A673 (cell line): ENCODE results near the gene JAKMIP1. TPM values are rescaled to one million over a fixed set of nuclear protein-coding genes. Genes with fewer than 3 reads are reported as not detected.

Source experiments
- BruUV-seq: library from RNA; stranded (reverse); fragments of 400-500 nt; replicated peaks from 2 replicates; lab custom pipeline; 2021; lab: Mats Ljungman, UMichigan
- CTCF ChIA-PET: fragments of 300-600 bp; sonication (Branson Sonifier 250); formaldehyde crosslinking; loops from one replicate; lab custom pipeline; 2022; ENCODE audit warnings: antibody characterized with exemption; lab: Charles Lee
- POLR2A ChIA-PET: fragments of 300-600 bp; sonication (Branson Sonifier 250); formaldehyde crosslinking; loops from one replicate; lab custom pipeline; 2022; ENCODE audit warnings: antibody characterized with exemption; ENCODE audit not compliant: low non-redundant PET; lab: Charles Lee
- DNase-seq: peaks from one replicate; pipeline ENCODE4 v3.0.0-alpha.2; 2015; ENCODE audit warnings: low spot score
- H3K27ac ChIP-seq: fragments of 200-600 bp; sonication (generic); 2 replicates; pipeline ENCODE4 v1.5.1; 2016; ENCODE audit warnings: mixed run types, low read depth, mild to moderate bottlenecking, mixed read lengths, antibody characterized with exemption, low read length; ENCODE audit not compliant: poor library complexity, severe bottlenecking
- H3K27me3 ChIP-seq: fragments of 200-600 bp; sonication (generic); replicated peaks from 2 replicates; pipeline ENCODE4 v1.6.1; 2017; ENCODE audit warnings: mixed run types, low read depth, mild to moderate bottlenecking, mixed read lengths, antibody characterized with exemption, low read length; ENCODE audit not compliant: insufficient read depth, poor library complexity
- H3K36me3 ChIP-seq: fragments of 200-600 bp; sonication (generic); 2 replicates; pipeline ENCODE4 v1.6.1; 2016; ENCODE audit warnings: mixed run types, mild to moderate bottlenecking, mixed read lengths, antibody characterized with exemption, low read length; ENCODE audit not compliant: insufficient read depth, poor library complexity, severe bottlenecking
- H3K4me1 ChIP-seq: fragments of 200-600 bp; sonication (generic); 2 replicates; pipeline ENCODE4 v1.6.1; 2017; ENCODE audit warnings: mixed run types, mild to moderate bottlenecking, mixed read lengths, antibody characterized with exemption, low read length; ENCODE audit not compliant: insufficient read depth, poor library complexity, severe bottlenecking
- H3K4me3 ChIP-seq: fragments of 200-600 bp; sonication (generic); 2 replicates; pipeline ENCODE4 v1.5.1; 2016; ENCODE audit warnings: low read depth, mixed run types, mild to moderate bottlenecking, mixed read lengths, low read length; ENCODE audit not compliant: poor library complexity, severe bottlenecking
- H3K9me3 ChIP-seq: fragments of 200-600 bp; sonication (generic); 2 replicates; pipeline ENCODE4 v1.6.1; 2016; ENCODE audit warnings: mixed run types, low read depth, mild to moderate bottlenecking, mixed read lengths, antibody characterized with exemption, low read length; ENCODE audit not compliant: poor library complexity, severe bottlenecking
- EZH2 ChIP-seq: fragments of 200-600 bp; sonication (generic); IDR thresholded peaks from 2 replicates; pipeline ENCODE4 v1.6.1; 2017; ENCODE audit warnings: borderline replicate concordance, low read depth, mild to moderate bottlenecking, mixed read lengths, antibody characterized with exemption, low read length; ENCODE audit not compliant: poor library complexity, severe bottlenecking
- intact Hi-C: fragments of 100-400 bp; cut with micrococcal nuclease; formaldehyde crosslinking; loops from one replicate; pipeline ENCODE4 v1.10.0; 2022; ENCODE audit not compliant: unreplicated experiment
- total RNA-seq: library from RNA; stranded (reverse); gene quantifications from 2 replicates; pipeline ENCODE4 v1.2.3, GENCODE V29; 2021
- TF ChIP-seq, protein P1 (sequence below): fragments of 300-800, 200-600 bp; sonication (generic); conservative IDR thresholded peaks from 2 replicates; pipeline ENCODE4 v1.5.1; 2017; ENCODE audit warnings: low read depth, mild to moderate bottlenecking, antibody characterized with exemption, low read length, moderate library complexity, mixed read lengths

Gene JAKMIP1
- total RNA-seq, 1 experiment from 2014 or later, result not detected

GRCh38 chr4:6232836-6233785 is 32.8 kb upstream of the JAKMIP1 start:
- CTCF ChIA-PET, result no interaction called here
- Histone ChIP-seq H3K9me3 (no peaks in the 10 kb centered on the region), H3K27me3 (peaks cover 26% of the 10 kb centered on the region), H3K27ac (no peak overlapping the region), H3K4me1 (no peaks in the 10 kb centered on the region), H3K36me3 (no peaks in the 10 kb centered on the region), H3K4me3 (no peak overlapping the region)
- intact Hi-C loops, result no loop called here
- POLR2A ChIA-PET, result no interaction called here
- DNase-seq, result no peak
- TF ChIP-seq, protein P1, sequence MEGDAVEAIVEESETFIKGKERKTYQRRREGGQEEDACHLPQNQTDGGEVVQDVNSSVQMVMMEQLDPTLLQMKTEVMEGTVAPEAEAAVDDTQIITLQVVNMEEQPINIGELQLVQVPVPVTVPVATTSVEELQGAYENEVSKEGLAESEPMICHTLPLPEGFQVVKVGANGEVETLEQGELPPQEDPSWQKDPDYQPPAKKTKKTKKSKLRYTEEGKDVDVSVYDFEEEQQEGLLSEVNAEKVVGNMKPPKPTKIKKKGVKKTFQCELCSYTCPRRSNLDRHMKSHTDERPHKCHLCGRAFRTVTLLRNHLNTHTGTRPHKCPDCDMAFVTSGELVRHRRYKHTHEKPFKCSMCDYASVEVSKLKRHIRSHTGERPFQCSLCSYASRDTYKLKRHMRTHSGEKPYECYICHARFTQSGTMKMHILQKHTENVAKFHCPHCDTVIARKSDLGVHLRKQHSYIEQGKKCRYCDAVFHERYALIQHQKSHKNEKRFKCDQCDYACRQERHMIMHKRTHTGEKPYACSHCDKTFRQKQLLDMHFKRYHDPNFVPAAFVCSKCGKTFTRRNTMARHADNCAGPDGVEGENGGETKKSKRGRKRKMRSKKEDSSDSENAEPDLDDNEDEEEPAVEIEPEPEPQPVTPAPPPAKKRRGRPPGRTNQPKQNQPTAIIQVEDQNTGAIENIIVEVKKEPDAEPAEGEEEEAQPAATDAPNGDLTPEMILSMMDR, result no peak
- TF ChIP-seq EZH2, result no peak
- BruUV-seq, result no TSS peak

DNA sequence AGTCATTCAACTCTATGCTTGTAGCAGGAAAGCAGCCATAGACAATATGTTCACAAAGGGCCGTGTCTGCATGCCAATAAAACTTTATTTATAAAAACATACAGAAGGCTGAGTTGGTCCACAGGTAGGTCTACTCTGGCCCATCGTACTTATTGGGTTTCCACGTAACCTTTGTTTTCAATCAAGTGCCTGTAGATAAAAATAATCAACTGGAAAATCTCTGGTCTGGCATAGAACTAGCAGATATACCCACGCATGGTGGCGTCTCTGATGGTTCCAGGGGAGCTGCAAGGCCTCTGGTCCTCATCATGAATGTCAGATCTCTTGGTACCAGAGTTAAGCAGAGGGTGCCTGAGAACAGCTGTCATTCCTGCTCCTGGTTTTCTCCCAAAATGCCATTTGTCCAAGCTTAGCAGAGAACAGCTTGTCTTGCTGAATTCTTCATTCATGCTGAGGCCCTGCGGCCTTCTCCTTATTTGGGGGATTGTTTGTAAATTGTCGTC is 31.4 kb upstream of the JAKMIP1 start:
- Histone ChIP-seq H3K36me3 (no peaks in the 10 kb centered on the region), H3K9me3 (no peaks in the 10 kb centered on the region), H3K27ac (no peak overlapping the region), H3K27me3 (peaks cover 17% of the 10 kb centered on the region), H3K4me1 (no peaks in the 10 kb centered on the region), H3K4me3 (no peak overlapping the region)
- intact Hi-C loops, result no loop called here
- ChIA-PET CTCF (no interaction called here), POLR2A (no interaction called here)
- TF ChIP-seq, protein P1, result no peak
- no peak for TF ChIP-seq EZH2
- DNase-seq, result no peak
- no TSS peak for BruUV-seq

- Histone ChIP-seq H3K9me3 (no peaks in the 10 kb centered on the region), H3K36me3 (no peaks in the 10 kb centered on the region), H3K4me3 (no peak overlapping the region), H3K27me3 (peaks cover 13% of the 10 kb centered on the region), H3K4me1 (no peaks in the 10 kb centered on the region), H3K27ac (no peak overlapping the region)
- DNase-seq, result no peak
- CTCF ChIA-PET, result no interaction called here
- BruUV-seq, result no TSS peak
- POLR2A ChIA-PET, result no interaction called here
- TF ChIP-seq, protein P1, result no peak
- no peak for TF ChIP-seq EZH2
- intact Hi-C loops, result no loop called here
Measured at GRCh38 chr4:6230827-6231662, 30.7 kb upstream of the JAKMIP1 start.
